GM10266 (cell line): ENCODE results near the gene MCM10.

Experiments used
- DNase-seq: peaks from one replicate; pipeline ENCODE4 v3.0.0; 2012; ENCODE audit errors: extremely low spot score
- CTCF ChIP-seq: IDR thresholded peaks from 2 replicates; pipeline ENCODE4 v1.5.1; 2012; ENCODE audit warnings: mild to moderate bottlenecking, low read depth; ENCODE audit not compliant: control insufficient read depth, insufficient read depth; ENCODE audit errors: missing control alignments

Gene MCM10

GRCh38 chr10:13219685-13220670 lies 58.6 kb downstream of the MCM10 start:
- peak; percentile 50 for DNase-seq
- peak; percentile 21 for TF ChIP-seq CTCF

GRCh38 chr10:13221572-13221971 lies 60.2 kb downstream of the MCM10 start:
- DNase-seq = no peak
- TF ChIP-seq CTCF = no peak

GRCh38 chr10:13222151-13222550 lies 60.8 kb downstream of the MCM10 start:
- TF ChIP-seq CTCF = no peak
- no peak for DNase-seq

- no peak for TF ChIP-seq CTCF
- DNase-seq = no peak
Measured at GRCh38 chr10:13222566-13222965, 61.2 kb downstream of the MCM10 start.

GRCh38 chr10:13223241-13223640 lies 61.9 kb downstream of the MCM10 start:
- TF ChIP-seq CTCF = no peak
- no peak for DNase-seq

GRCh38 chr10:13224210-13224995 lies 63.0 kb downstream of the MCM10 start:
- TF ChIP-seq CTCF = no peak
- DNase-seq = no peak
